ENCODE data around the gene RGL4.
"Not testable (repeated sequence)": the region's sequence is repeated elsewhere in the genome, so short reads cannot be mapped to it uniquely, and the experiment has no call there.

Gene RGL4

DNA sequence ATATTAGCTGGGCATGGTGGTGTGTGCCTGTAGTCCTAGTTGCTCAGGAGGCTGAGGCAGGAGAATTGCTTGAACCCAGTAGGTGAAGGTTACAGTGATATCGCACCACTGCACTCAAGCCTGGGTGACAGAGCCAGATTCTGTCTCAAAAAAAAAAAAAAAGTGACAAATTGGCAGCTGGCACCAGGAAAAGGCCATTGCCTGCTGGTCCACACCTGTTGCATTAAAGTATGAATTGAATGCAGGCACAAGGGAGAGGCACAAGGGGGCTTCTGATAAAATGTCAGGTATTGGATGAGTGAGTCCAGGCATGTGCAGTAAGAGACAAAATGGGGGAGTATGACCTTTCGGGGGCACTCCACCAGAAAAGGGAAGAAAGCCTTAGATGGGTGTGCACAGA lies 31.9 kb downstream of the RGL4 start:
- Histone ChIP-seq H3K27me3 (ENCODE audit: control insufficient read depth in 1 of 2, insufficient read depth in 2 of 2, low read length in 2 of 2) (no peaks in the 10 kb centered on the region), H3K27ac (ENCODE audit: low read depth, low read length) (no peak overlapping the region), H3K4me3 (ENCODE audit: low read depth in 1 of 2, low read length in 2 of 2) (no peak overlapping the region), H3K9ac (ENCODE audit: low read length) (no peak overlapping the region), H3K4me1 (ENCODE audit: insufficient read depth, low read length) (no peaks in the 10 kb centered on the region), H3K9me3 (ENCODE audit: low read length) (no peaks in the 10 kb centered on the region), H3K36me3 (ENCODE audit: insufficient read depth, low read length) (no peaks in the 10 kb centered on the region)

DNA sequence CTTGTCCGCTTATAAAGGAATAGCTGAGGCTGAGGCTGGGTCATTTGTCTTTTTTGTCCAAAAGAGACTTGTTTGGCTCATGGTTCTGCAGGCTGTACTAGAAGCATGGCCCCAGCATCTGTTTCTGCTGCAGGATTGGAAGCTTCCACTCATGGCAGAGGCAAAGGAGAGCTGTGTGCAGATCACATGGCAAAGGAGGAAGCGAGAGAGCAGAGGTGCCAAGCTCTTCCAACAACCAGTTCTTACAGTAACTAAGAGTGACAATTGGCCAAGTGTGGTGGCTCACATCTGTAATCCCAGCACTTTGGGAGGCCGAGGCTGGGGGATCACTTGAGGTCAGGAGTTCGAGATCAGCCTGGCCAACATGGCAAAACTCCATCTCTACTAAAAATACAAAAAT lies 37.3 kb downstream of the RGL4 start:
- not testable (repeated sequence) for H3K27me3 ChIP-seq (ENCODE audit: control insufficient read depth in 1 of 2, insufficient read depth in 2 of 2, low read length in 2 of 2); H3K9ac ChIP-seq (ENCODE audit: low read length); H3K27ac ChIP-seq (ENCODE audit: low read depth, low read length); H3K36me3 ChIP-seq (ENCODE audit: insufficient read depth, low read length); H3K4me3 ChIP-seq (ENCODE audit: low read depth in 1 of 2, low read length in 2 of 2); H3K9me3 ChIP-seq (ENCODE audit: low read length); H3K4me1 ChIP-seq (ENCODE audit: insufficient read depth, low read length)

DNA sequence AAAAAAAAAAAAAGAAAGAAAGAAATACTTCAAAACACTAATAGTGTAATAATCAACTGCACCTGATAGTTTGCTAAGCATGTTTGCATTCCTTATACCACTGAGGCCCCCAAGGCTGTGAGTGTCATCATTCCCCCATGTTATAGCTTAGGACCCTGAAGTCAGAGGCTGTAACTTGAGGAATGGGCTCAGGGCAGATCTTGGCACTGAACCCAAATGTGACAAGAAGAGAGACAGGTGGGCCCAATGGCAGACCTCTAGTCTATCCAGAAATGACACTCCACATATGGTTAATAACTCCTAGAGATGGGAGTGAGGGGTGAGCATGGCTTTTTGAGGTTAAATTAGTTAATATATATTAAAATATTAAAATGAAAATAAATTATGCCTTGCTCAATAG lies 46.9 kb downstream of the RGL4 start:
- Histone ChIP-seq H3K27me3 (ENCODE audit: control insufficient read depth in 1 of 2, insufficient read depth in 2 of 2, low read length in 2 of 2) (no peaks in the 10 kb centered on the region), H3K9me3 (ENCODE audit: low read length) (no peaks in the 10 kb centered on the region), H3K36me3 (ENCODE audit: insufficient read depth, low read length) (peaks cover 6% of the 10 kb centered on the region), H3K27ac (ENCODE audit: low read depth, low read length) (no peak overlapping the region), H3K4me1 (ENCODE audit: insufficient read depth, low read length) (no peaks in the 10 kb centered on the region), H3K4me3 (ENCODE audit: low read depth in 1 of 2, low read length in 2 of 2) (no peak overlapping the region), H3K9ac (ENCODE audit: low read length) (no peak overlapping the region)

DNA sequence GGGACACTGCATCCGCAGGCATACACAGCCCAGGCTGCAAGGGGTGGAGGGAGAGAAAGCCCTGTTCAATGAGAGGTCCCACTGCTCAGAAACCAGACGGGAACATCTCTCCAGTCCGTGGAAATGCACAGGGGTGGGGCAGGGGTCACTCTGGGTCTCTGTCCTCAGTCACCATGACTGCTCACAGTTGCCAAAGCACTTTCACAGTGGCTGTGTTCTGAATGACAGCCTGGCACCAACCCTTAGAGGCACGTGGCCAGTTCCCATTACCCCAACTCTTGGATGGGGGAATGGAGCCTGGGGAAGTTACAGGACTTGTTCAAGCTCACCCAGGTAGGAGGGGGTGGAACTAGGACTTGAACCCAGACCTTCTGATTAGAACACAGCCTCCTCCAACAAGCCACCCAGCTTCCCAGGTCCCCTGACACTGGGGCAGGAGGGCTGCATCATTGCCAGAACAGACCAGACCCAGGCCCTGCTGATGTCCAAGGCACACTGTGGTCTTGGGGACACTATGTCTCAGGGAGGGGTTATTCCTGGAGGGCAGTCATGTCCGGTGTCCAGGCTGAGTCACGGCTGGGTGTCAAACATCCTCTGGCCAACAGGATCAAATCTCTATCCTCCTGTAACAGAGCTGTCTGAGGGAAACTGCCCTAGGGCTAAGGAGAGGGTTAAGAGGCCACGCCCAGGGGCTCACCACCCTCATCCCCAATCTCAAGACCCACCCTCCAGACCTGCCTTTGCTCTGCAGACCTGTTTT lies 51.9 kb downstream of the RGL4 start:
- Histone ChIP-seq H3K9me3 (ENCODE audit: low read length) (no peaks in the 10 kb centered on the region), H3K4me3 (ENCODE audit: low read depth in 1 of 2, low read length in 2 of 2) (no peak overlapping the region), H3K4me1 (ENCODE audit: insufficient read depth, low read length) (no peaks in the 10 kb centered on the region), H3K27me3 (ENCODE audit: control insufficient read depth in 1 of 2, insufficient read depth in 2 of 2, low read length in 2 of 2) (no peaks in the 10 kb centered on the region), H3K9ac (ENCODE audit: low read length) (no peak overlapping the region), H3K36me3 (ENCODE audit: insufficient read depth, low read length) (peaks cover 27% of the 10 kb centered on the region), H3K27ac (ENCODE audit: low read depth, low read length) (no peak overlapping the region)

DNA sequence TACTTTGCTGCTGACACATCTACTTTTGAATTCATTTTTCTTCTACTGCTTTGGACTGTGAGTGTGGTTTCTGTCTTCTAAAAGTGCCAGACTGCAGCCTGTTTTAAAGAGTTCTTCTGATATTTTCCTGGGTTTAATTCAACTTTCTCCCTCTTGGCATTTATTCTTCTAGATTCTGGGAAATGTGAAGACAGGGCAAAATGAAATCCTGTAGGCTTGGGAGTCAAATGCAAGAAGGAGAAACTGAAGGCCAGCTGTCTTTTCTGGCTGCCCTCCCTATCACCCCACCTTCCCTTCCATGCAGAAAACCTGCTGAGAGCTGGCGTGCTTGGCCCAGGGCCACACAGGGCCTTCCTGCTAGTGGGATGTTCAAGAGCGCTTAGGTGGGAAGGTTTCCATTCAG lies 52.5 kb downstream of the RGL4 start:
- Histone ChIP-seq H3K4me1 (ENCODE audit: insufficient read depth, low read length) (no peaks in the 10 kb centered on the region), H3K27ac (ENCODE audit: low read depth, low read length) (no peak overlapping the region), H3K4me3 (ENCODE audit: low read depth in 1 of 2, low read length in 2 of 2) (no peak overlapping the region), H3K9ac (ENCODE audit: low read length) (no peak overlapping the region), H3K9me3 (ENCODE audit: low read length) (no peaks in the 10 kb centered on the region), H3K27me3 (ENCODE audit: control insufficient read depth in 1 of 2, insufficient read depth in 2 of 2, low read length in 2 of 2) (no peaks in the 10 kb centered on the region), H3K36me3 (ENCODE audit: insufficient read depth, low read length) (peaks cover 27% of the 10 kb centered on the region)

DNA sequence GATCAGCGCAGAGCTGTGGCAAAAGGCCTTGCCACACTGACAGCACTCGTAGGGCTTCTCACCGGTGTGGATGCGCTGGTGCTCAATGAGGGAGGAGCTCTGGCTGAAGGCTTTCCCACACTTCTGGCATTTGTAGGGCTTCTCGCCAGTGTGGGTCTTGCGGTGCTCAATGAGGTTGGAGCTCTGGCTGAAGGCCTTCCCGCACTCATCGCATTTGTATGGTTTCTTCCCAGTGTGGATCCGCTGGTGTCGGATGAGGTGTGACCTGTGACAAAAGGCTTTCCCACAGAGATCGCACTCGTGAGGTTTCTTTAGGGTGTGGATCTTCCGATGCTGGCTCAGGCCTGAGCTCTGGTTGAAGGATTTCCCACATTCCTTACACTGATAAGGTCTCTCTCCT lies 53.2 kb downstream of the RGL4 start:
- H3K9ac ChIP-seq (ENCODE audit: low read length) = no peak overlapping the region
- no peak overlapping the region for H3K27ac ChIP-seq (ENCODE audit: low read depth, low read length)
- no peak overlapping the region for H3K4me3 ChIP-seq (ENCODE audit: low read depth in 1 of 2, low read length in 2 of 2)
- peaks cover 27% of the 10 kb centered on the region for H3K36me3 ChIP-seq (ENCODE audit: insufficient read depth, low read length)
- no peaks in the 10 kb centered on the region for H3K4me1 ChIP-seq (ENCODE audit: insufficient read depth, low read length)
- no peaks in the 10 kb centered on the region for H3K27me3 ChIP-seq (ENCODE audit: control insufficient read depth in 1 of 2, insufficient read depth in 2 of 2, low read length in 2 of 2)
- H3K9me3 ChIP-seq (ENCODE audit: low read length) = no peaks in the 10 kb centered on the region

DNA sequence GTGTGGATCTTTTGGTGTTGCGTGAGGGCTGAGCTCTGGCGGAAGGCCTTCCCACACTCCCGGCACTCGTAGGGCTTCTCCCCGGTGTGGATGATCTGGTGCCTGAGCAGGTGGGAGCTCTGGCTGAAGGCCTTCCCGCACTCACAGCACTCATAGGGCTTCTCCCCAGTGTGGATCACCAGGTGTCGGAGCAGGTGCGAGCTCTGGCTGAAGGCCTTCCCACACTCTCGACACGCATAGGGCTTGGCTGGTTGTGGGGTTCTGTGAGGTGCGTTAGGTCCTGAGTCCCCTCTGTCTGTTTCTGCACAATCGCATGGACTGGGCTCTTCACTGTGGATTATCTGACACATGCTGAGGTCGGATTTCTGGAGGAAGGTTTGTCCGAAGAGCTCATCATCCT lies 53.7 kb downstream of the RGL4 start:
- Histone ChIP-seq H3K9ac (ENCODE audit: low read length) (no peak overlapping the region), H3K4me3 (ENCODE audit: low read depth in 1 of 2, low read length in 2 of 2) (no peak overlapping the region), H3K27ac (ENCODE audit: low read depth, low read length) (no peak overlapping the region), H3K9me3 (ENCODE audit: low read length) (no peaks in the 10 kb centered on the region), H3K36me3 (ENCODE audit: insufficient read depth, low read length) (peaks cover 27% of the 10 kb centered on the region), H3K27me3 (ENCODE audit: control insufficient read depth in 1 of 2, insufficient read depth in 2 of 2, low read length in 2 of 2) (no peaks in the 10 kb centered on the region), H3K4me1 (ENCODE audit: insufficient read depth, low read length) (no peaks in the 10 kb centered on the region)

DNA sequence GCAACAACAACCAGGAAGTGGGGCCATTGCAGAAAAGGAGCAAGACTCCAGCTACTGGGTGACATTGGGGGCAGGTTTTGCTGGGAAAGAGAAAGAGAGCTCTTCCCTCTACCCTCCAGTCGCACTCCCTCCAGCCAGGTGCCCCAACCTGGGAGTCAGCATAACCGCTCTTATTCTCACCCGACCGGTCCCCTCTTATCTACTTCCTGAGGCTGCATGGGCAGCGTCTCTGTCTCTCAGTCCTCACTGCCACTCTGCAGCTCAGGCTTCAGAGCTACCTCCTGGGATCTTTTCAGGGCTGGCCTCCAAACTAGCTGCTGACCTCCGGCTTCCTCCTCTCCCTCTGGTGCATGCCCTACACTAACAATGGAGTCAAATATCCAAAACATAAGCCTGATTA lies 55.0 kb downstream of the RGL4 start:
- Histone ChIP-seq H3K9me3 (ENCODE audit: low read length) (no peaks in the 10 kb centered on the region), H3K4me1 (ENCODE audit: insufficient read depth, low read length) (peaks cover 10% of the 10 kb centered on the region), H3K27me3 (ENCODE audit: control insufficient read depth in 1 of 2, insufficient read depth in 2 of 2, low read length in 2 of 2) (no peaks in the 10 kb centered on the region), H3K27ac (ENCODE audit: low read depth, low read length) (no peak overlapping the region), H3K4me3 (ENCODE audit: low read depth in 1 of 2, low read length in 2 of 2) (no peak overlapping the region), H3K36me3 (ENCODE audit: insufficient read depth, low read length) (peaks cover 27% of the 10 kb centered on the region), H3K9ac (ENCODE audit: low read length) (no peak overlapping the region)

Data from muscle layer of colon (tissue), 2 donors.